GM12891 (cell line): ENCODE data around the gene CTDNEP1.
A peak's percentile ranks its signal among the peaks of the same experiment; 100 is the strongest.

Experiments
- POLR2A ChIP-seq: IDR thresholded peaks from 2 replicates; pipeline ENCODE4 v1.6.1; 2011; ENCODE audit warnings: low read depth, low read length, control low read depth
- POU2F2 ChIP-seq: IDR thresholded peaks from 2 replicates; pipeline ENCODE4 v1.6.1; 2011; ENCODE audit warnings: low read depth, mild to moderate bottlenecking, control low read depth, low read length, moderate library complexity
- SPI1 ChIP-seq: IDR thresholded peaks from 2 replicates; pipeline ENCODE4 v1.6.1; 2011; ENCODE audit warnings: low read depth, low read length, control low read depth

DNA sequence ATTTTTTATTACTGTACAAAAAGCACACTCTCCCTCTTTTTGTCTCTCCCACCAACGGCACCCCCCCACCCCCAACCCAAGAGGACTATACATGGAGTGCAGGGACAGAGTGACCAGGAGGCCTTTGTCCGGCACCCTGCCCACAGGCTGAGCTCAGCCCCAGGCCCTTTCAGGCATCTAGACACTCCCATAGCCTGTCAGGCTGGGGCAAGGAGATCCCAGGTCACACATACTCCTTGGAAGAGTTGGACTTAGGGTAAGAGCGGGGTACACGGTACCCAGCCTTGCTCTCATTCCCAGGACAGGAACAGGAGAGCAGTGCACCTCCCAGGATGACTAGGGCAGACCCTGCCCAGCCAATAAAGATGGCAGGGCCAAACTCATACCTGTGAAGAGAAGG is 8.6 kb upstream of the CTDNEP1 start:
- TF ChIP-seq SPI1 (no peak), POLR2A (no peak; the same call in 1 of the 2 replicates), POU2F2 (0 out of 2 replicates have a peak, but pooled peaks have one; percentile 28)
